ENCODE results near the gene SRGAP2. TPM values are rescaled to one million over a fixed set of nuclear protein-coding genes. Genes with fewer than 3 reads are reported as not detected.
"Not testable (repeated sequence)": the region's sequence is repeated elsewhere in the genome, so short reads cannot be mapped to it uniquely, and the experiment has no call there.

Gene SRGAP2
- total and polyA plus RNA-seq, 2 experiments from 2014 or later, result 42.3 to 55.3 TPM

- H3K9me3 ChIP-seq (ENCODE audit: low read depth); H3K9me2 ChIP-seq (ENCODE audit: insufficient read depth); H4K20me1 ChIP-seq (ENCODE audit: insufficient read depth); H2AFZ ChIP-seq; H3K79me2 ChIP-seq (ENCODE audit: insufficient read depth); H3K4me3 ChIP-seq; H3K27ac ChIP-seq; H3K4me2 ChIP-seq (ENCODE audit: unreplicated experiment); H3K9ac ChIP-seq; in situ Hi-C loops (cut with MboI); DNase-seq; H3K36me3 ChIP-seq (ENCODE audit: low read depth); H3K27me3 ChIP-seq (replicated peaks; ENCODE audit: insufficient read depth): not testable (repeated sequence)
- Histone ChIP-seq H3F3A (ENCODE audit: insufficient read depth) (peaks cover 13% of the 10 kb centered on the region; the same call in 1 of the 2 replicates), H3K4me1 (ENCODE audit: insufficient read depth) (peaks cover 15% of the 10 kb centered on the region; the same call in 1 of the 2 replicates)
- WGBS, 2 experiments (ENCODE audit: low coverage in 1 of 2, low lambda C conversion rate in 2 of 2, missing lambda C conversion rate in 2 of 2), result 0 to 9% methylated on average over 1 to 2 of the region's 2 CpGs
Measured at GRCh38 chr1:206176114-206176502, 27.2 kb upstream of the SRGAP2 start.

GRCh38 chr1:206178061-206178989 is 25.0 kb upstream of the SRGAP2 start:
- peak; percentile 80 for DNase-seq
- H3K27me3 ChIP-seq (replicated peaks; ENCODE audit: insufficient read depth); H3K79me2 ChIP-seq (ENCODE audit: insufficient read depth); in situ Hi-C loops (cut with MboI); H3K9me2 ChIP-seq (ENCODE audit: insufficient read depth); H3K9me3 ChIP-seq (ENCODE audit: low read depth); H3K4me3 ChIP-seq; H2AFZ ChIP-seq; H3K9ac ChIP-seq; H3K36me3 ChIP-seq (ENCODE audit: low read depth); H4K20me1 ChIP-seq (ENCODE audit: insufficient read depth): not testable (repeated sequence)
- WGBS, 2 experiments (ENCODE audit: low coverage in 1 of 2, low lambda C conversion rate in 2 of 2, missing lambda C conversion rate in 2 of 2), result 65 to 71% methylated on average over 9 of the region's 9 CpGs
- H3K27ac ChIP-seq, result peak overlapping the region; percentile 60
- H3K4me1 ChIP-seq (ENCODE audit: insufficient read depth), result peaks cover 17% of the 10 kb centered on the region; the same call in 1 of the 2 replicates
- H3K4me2 ChIP-seq (ENCODE audit: unreplicated experiment), result peak overlapping the region; percentile 1
- peaks cover 13% of the 10 kb centered on the region; the same call in 1 of the 2 replicates for H3F3A ChIP-seq (ENCODE audit: insufficient read depth)

DNA sequence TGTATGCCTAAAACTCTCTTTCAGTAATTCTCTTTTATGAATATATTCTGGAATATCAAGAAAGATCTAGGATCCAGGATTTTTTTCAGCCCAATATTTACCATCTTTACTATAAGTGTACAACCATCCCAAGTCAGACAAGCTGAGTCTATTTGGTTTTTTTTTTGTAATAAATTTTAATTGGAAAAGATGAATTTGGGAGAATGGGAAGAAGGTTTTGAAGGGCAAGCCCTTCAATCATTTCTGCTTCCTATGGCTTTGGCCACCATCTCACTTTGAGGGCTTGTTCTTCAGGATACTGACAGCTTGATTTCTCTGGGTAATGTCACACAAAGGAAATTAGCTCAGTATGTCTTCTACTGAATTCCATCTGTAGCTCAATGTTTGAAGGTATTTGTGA is 23.7 kb upstream of the SRGAP2 start:
- H3K4me3 ChIP-seq; H3K4me2 ChIP-seq (ENCODE audit: unreplicated experiment); H3K79me2 ChIP-seq (ENCODE audit: insufficient read depth); H3K27me3 ChIP-seq (replicated peaks; ENCODE audit: insufficient read depth); H4K20me1 ChIP-seq (ENCODE audit: insufficient read depth); H2AFZ ChIP-seq; H3K9ac ChIP-seq; H3K36me3 ChIP-seq (ENCODE audit: low read depth); H3K9me3 ChIP-seq (ENCODE audit: low read depth); DNase-seq; in situ Hi-C loops (cut with MboI); H3K9me2 ChIP-seq (ENCODE audit: insufficient read depth); H3K27ac ChIP-seq: not testable (repeated sequence)
- peaks cover 17% of the 10 kb centered on the region; the same call in 1 of the 2 replicates for H3K4me1 ChIP-seq (ENCODE audit: insufficient read depth)
- peaks cover 13% of the 10 kb centered on the region; the same call in 1 of the 2 replicates for H3F3A ChIP-seq (ENCODE audit: insufficient read depth)

DNA sequence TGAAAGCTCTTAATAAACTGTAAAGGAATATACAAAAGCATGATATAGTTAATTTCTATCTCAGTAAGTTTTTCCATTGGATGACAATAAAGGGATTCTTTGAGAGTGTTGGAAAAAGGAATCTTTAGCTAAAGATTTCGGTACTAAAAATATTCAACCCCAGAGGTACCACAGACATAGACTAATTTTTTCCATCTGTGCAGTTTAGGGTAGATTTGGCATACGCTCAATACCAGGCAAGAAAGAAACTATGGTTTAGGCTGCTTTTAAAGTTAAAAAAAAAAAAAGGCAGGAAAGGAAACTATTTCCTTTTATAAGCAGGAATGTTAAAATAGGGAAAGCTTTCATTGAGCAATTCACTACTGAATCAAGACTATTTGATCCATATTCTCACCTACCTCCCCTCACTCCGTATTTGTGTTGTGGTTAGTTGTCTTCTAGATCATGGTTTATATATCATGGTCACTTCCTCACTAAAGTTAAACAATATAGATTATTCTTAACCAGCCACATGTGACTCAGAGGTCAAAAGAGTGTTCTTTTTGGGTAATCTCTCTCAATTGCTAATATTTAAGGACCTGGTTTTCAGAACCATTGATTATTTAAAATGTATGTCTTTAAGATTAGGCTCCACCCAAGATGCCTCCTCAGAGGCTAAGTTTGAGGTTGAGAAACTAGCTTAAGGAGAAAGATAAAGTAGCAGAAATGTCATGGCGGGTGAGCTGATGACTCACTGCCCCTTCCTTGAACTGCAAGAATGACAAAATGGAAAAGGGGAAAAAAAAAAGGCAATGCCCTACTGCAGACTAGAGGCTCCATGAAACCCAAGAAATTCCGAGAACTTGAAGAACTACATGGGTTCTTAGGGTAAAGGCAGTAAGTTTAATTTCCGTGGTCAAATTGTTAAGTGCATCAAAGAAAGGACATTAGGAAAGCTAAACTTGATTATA is 20.7 kb upstream of the SRGAP2 start:
- 56 to 96% methylated on average over 2 to 5 of the region's 6 CpGs for WGBS, 2 experiments (ENCODE audit: low coverage in 1 of 2, low lambda C conversion rate in 2 of 2, missing lambda C conversion rate in 2 of 2)
- peak overlapping the region; percentile 57; the same call in 1 of the 2 replicates for H3K27ac ChIP-seq
- DNase-seq, result peak; percentile 44
- H3K27me3 ChIP-seq (replicated peaks; ENCODE audit: insufficient read depth); H4K20me1 ChIP-seq (ENCODE audit: insufficient read depth); H3K9ac ChIP-seq; H3K4me3 ChIP-seq; H3K9me3 ChIP-seq (ENCODE audit: low read depth); H3K4me2 ChIP-seq (ENCODE audit: unreplicated experiment); H3K9me2 ChIP-seq (ENCODE audit: insufficient read depth); H3K79me2 ChIP-seq (ENCODE audit: insufficient read depth); in situ Hi-C loops (cut with MboI); H3K36me3 ChIP-seq (ENCODE audit: low read depth); H2AFZ ChIP-seq: not testable (repeated sequence)
- H3F3A ChIP-seq (ENCODE audit: insufficient read depth), result peaks cover 13% of the 10 kb centered on the region; the same call in 1 of the 2 replicates
- H3K4me1 ChIP-seq (ENCODE audit: insufficient read depth), result peaks cover 12% of the 10 kb centered on the region; the same call in 1 of the 2 replicates

GRCh38 chr1:206183788-206184187 is 19.6 kb upstream of the SRGAP2 start:
- H3K4me1 ChIP-seq (ENCODE audit: insufficient read depth); in situ Hi-C loops (cut with MboI); H3K27me3 ChIP-seq (replicated peaks; ENCODE audit: insufficient read depth); H4K20me1 ChIP-seq (ENCODE audit: insufficient read depth); H3K9me3 ChIP-seq (ENCODE audit: low read depth); H3F3A ChIP-seq (ENCODE audit: insufficient read depth); H3K4me3 ChIP-seq; H3K27ac ChIP-seq; H2AFZ ChIP-seq; H3K79me2 ChIP-seq (ENCODE audit: insufficient read depth); H3K36me3 ChIP-seq (ENCODE audit: low read depth); H3K9ac ChIP-seq; H3K4me2 ChIP-seq (ENCODE audit: unreplicated experiment); H3K9me2 ChIP-seq (ENCODE audit: insufficient read depth): not testable (repeated sequence)
- peak; percentile 2 for DNase-seq
- WGBS, 2 experiments (ENCODE audit: low coverage in 1 of 2, low lambda C conversion rate in 2 of 2, missing lambda C conversion rate in 2 of 2), result 88 to 100% methylated on average over 1 of the region's 2 CpGs

DNA sequence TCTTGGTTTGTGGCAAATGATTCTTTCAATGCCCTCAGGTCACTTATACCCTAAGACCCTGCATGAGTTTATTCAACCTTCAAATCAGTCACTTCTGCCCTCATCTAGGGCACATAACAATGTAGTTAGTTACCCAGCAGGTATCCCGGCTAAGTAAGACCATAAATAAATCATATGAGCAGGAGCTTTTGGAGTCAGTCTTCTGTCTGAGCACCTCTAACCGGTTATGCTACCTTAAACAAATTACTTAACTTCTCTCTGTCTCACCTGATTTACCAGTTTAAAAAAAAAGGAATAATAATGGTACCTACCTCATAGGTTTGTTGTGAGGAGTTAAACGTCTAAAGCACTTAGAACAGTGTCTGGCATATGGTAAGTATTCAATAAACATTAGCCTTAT is 17.6 kb upstream of the SRGAP2 start:
- in situ Hi-C loops (cut with MboI); H3K79me2 ChIP-seq (ENCODE audit: insufficient read depth); H4K20me1 ChIP-seq (ENCODE audit: insufficient read depth); H3K27me3 ChIP-seq (replicated peaks; ENCODE audit: insufficient read depth); H3K9ac ChIP-seq; DNase-seq; H3K4me3 ChIP-seq; H3K4me2 ChIP-seq (ENCODE audit: unreplicated experiment); H3K9me3 ChIP-seq (ENCODE audit: low read depth); H3K27ac ChIP-seq; H3K4me1 ChIP-seq (ENCODE audit: insufficient read depth); H2AFZ ChIP-seq; H3K36me3 ChIP-seq (ENCODE audit: low read depth); H3F3A ChIP-seq (ENCODE audit: insufficient read depth); H3K9me2 ChIP-seq (ENCODE audit: insufficient read depth): not testable (repeated sequence)
- WGBS, 2 experiments (ENCODE audit: low coverage in 1 of 2, low lambda C conversion rate in 2 of 2, missing lambda C conversion rate in 2 of 2), result no CpG with 5 or more reads among the region's 3 CpGs

DNA sequence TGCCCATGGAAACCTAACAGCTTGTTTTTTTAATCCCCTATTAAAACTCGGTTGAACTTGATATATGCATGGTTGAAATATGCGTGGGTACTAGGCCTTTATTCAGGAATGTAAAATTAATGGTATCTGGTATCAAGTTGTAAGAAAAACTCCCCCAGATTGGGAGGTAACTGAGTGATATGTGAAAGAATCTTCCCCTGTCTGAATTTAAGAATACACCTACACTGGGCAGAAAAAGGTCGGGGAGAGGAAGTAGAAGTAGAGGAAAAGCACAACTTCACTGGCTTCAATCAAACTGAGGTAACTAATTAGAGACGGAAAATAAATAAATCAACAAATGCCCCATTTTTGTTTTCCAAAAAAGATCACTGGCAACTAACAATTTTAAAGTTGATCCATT is 16.5 kb upstream of the SRGAP2 start:
- in situ Hi-C loops (cut with MboI); H3K36me3 ChIP-seq (ENCODE audit: low read depth); H3K79me2 ChIP-seq (ENCODE audit: insufficient read depth); H3K9ac ChIP-seq; DNase-seq; H3K9me3 ChIP-seq (ENCODE audit: low read depth); H3F3A ChIP-seq (ENCODE audit: insufficient read depth); H4K20me1 ChIP-seq (ENCODE audit: insufficient read depth); H3K4me2 ChIP-seq (ENCODE audit: unreplicated experiment); H2AFZ ChIP-seq; H3K4me1 ChIP-seq (ENCODE audit: insufficient read depth); H3K4me3 ChIP-seq; H3K27me3 ChIP-seq (replicated peaks; ENCODE audit: insufficient read depth); H3K9me2 ChIP-seq (ENCODE audit: insufficient read depth); H3K27ac ChIP-seq: not testable (repeated sequence)
- WGBS, 2 experiments (ENCODE audit: low coverage in 1 of 2, low lambda C conversion rate in 2 of 2, missing lambda C conversion rate in 2 of 2), result 99 to 100% methylated on average over 2 to 3 of the region's 4 CpGs

All from GM23248 (cell line).